Activated B cell treated with CpG ODN at 0.5 μM for 24 hours (primary cell): ENCODE results near the gene OR4S2. TPM values are rescaled to one million over a fixed set of nuclear protein-coding genes. Genes with fewer than 3 reads are reported as not detected.

ENCODE experiments used
- ATAC-seq: fragments of 200-7000 bp; cut with Tn5 transposase; one replicate; pipeline ENCODE4 v1.10.0; 2021; ENCODE audit warnings: low read depth, mild to moderate bottlenecking, moderate library complexity
- CTCF ChIA-PET: fragments of 350-600 bp; sonication (Branson Sonifier 250); formaldehyde crosslinking; loops from one replicate; lab custom pipeline; 2021; ENCODE audit warnings: antibody characterized with exemption; lab: Charles Lee
- POLR2A ChIA-PET: fragments of 350-600 bp; sonication (Branson Sonifier 250); formaldehyde crosslinking; loops from one replicate; lab custom pipeline; 2021; ENCODE audit warnings: antibody characterized with exemption; lab: Charles Lee
- DNase-seq: peaks from one replicate; pipeline ENCODE4 v3.0.0; 2022
- H3K27ac Mint-ChIP-seq: one replicate; pipeline ENCODE4 v1.8.0; 2020; ENCODE audit warnings: mixed read lengths
- H3K27me3 Mint-ChIP-seq: one replicate; pipeline ENCODE4 v1.8.0; 2021; ENCODE audit warnings: mixed read lengths
- H3K36me3 Mint-ChIP-seq: one replicate; pipeline ENCODE4 v1.8.0; 2021; ENCODE audit warnings: low read depth, mixed read lengths
- H3K4me1 Mint-ChIP-seq: one replicate; pipeline ENCODE4 v1.8.0; 2021; ENCODE audit warnings: mixed read lengths
- H3K4me3 Mint-ChIP-seq: one replicate; pipeline ENCODE4 v1.8.0; 2020; ENCODE audit warnings: mild to moderate bottlenecking, mixed read lengths
- H3K9me3 Mint-ChIP-seq: one replicate; pipeline ENCODE4 v1.8.0; 2020; ENCODE audit warnings: mixed read lengths
- intact Hi-C: fragments of 100-400 bp; cut with micrococcal nuclease; formaldehyde crosslinking; loops from one replicate; pipeline ENCODE4 v1.15.1; 2024
- total RNA-seq: library from RNA; stranded (reverse); gene quantifications from 2 replicates; pipeline ENCODE4 v1.2.3, GENCODE V29; 2022
- TF ChIP-seq, protein P1 (sequence below): fragments of 200-600 bp; IDR thresholded peaks from one replicate; pipeline ENCODE4 v1.8.0; 2022; ENCODE audit warnings: antibody characterized with exemption, mild to moderate bottlenecking

Gene OR4S2, protein sequence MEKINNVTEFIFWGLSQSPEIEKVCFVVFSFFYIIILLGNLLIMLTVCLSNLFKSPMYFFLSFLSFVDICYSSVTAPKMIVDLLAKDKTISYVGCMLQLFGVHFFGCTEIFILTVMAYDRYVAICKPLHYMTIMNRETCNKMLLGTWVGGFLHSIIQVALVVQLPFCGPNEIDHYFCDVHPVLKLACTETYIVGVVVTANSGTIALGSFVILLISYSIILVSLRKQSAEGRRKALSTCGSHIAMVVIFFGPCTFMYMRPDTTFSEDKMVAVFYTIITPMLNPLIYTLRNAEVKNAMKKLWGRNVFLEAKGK
- total RNA-seq, result not detected in 2 replicates

DNA sequence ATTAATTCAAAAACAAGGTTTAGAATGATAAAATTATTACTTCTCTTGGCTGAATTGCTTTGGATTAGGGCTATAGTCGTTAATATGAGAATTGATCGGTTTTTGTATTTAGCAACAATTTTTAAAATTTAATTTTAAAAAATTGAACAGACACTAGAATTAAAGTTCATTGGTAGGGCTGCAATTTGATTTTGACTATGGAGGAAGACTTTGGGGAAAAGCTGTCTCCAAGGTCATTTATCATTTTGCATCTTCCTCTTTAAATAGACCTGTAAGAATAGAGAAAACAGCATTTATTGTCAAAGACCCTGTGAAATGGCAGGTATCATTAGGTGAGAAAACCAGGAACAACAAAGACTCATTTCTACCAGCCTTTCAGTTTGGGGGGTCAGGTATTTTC, at the start of gene OR4S2:
TSS of gene OR4S2 (plus strand) at position 301 of the 400 bp plus-strand sequence. CDS start 2,577 bp downstream, outside the sequence.
- H3K27me3 Mint-ChIP-seq, result no peaks in the 10 kb centered on the region
- no peak within 1 kb of the TSS for H3K27ac Mint-ChIP-seq
- ATAC-seq (no peak), DNase-seq (no peak)
- TF ChIP-seq, protein P1, sequence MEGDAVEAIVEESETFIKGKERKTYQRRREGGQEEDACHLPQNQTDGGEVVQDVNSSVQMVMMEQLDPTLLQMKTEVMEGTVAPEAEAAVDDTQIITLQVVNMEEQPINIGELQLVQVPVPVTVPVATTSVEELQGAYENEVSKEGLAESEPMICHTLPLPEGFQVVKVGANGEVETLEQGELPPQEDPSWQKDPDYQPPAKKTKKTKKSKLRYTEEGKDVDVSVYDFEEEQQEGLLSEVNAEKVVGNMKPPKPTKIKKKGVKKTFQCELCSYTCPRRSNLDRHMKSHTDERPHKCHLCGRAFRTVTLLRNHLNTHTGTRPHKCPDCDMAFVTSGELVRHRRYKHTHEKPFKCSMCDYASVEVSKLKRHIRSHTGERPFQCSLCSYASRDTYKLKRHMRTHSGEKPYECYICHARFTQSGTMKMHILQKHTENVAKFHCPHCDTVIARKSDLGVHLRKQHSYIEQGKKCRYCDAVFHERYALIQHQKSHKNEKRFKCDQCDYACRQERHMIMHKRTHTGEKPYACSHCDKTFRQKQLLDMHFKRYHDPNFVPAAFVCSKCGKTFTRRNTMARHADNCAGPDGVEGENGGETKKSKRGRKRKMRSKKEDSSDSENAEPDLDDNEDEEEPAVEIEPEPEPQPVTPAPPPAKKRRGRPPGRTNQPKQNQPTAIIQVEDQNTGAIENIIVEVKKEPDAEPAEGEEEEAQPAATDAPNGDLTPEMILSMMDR, result no peak
- CTCF ChIA-PET, result no interaction called here
- H3K4me3 Mint-ChIP-seq, result no peak within 1 kb of the TSS
- no peaks in the 10 kb centered on the region for H3K36me3 Mint-ChIP-seq
- intact Hi-C loops, result no loop called here
- POLR2A ChIA-PET, result no interaction called here
- no peaks in the 10 kb centered on the region for H3K4me1 Mint-ChIP-seq
- H3K9me3 Mint-ChIP-seq, result peaks cover 24% of the 10 kb centered on the region

- DNase-seq (no peak), ATAC-seq (no peak)
- Mint-ChIP-seq H3K4me1 (no peaks in the 10 kb centered on the region), H3K36me3 (no peaks in the 10 kb centered on the region), H3K27ac (no peak within 1 kb of the TSS), H3K9me3 (peaks cover 14% of the 10 kb centered on the region), H3K4me3 (no peak within 1 kb of the TSS), H3K27me3 (no peaks in the 10 kb centered on the region)
- TF ChIP-seq, protein P1, result no peak
- CTCF ChIA-PET, result no interaction called here
- intact Hi-C loops, result no loop called here
- POLR2A ChIA-PET, result no interaction called here
Observed at GRCh38 chr11:55607545-55607944, 40.6 kb upstream of the OR4S2 start, which contains the start of gene OR4C11. Gene OR4C11, minus strand, starts transcription at chr11:55607645. Its CDS starts 3,272 bp downstream, at chr11:55604373.

- DNase-seq, result no peak
- ChIA-PET CTCF (no interaction called here), POLR2A (no interaction called here)
- intact Hi-C loops, result no loop called here
- H3K27me3 Mint-ChIP-seq, result no peaks in the 10 kb centered on the region
- no peaks in the 10 kb centered on the region for H3K36me3 Mint-ChIP-seq
- TF ChIP-seq, protein P1, result no peak
- H3K4me1 Mint-ChIP-seq, result no peaks in the 10 kb centered on the region
- no peak overlapping the region for H3K4me3 Mint-ChIP-seq
- no peak for ATAC-seq
- peaks cover 15% of the 10 kb centered on the region for H3K9me3 Mint-ChIP-seq
- no peak overlapping the region for H3K27ac Mint-ChIP-seq
Observed at GRCh38 chr11:55624531-55624930, 23.6 kb upstream of the OR4S2 start.

DNA sequence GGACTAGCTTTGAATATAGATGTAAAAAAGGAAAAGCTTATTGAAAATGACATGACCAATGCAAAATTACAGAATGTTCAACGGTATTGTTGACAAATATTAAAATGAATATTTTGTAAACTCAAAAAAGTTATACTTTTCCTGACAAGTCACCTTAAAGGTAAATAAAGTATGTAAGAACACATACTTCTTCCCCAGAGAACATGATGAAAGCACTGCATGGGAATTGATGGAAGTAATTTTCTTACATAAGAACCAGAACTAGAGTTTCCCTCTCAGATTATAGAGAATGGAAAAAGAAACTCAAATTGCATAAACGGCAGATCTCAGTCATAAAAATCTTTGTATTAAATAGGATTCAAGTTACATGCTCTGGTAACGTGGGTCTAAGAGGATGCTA, 13.3 kb upstream of the OR4S2 start, which contains the start of gene OR4P4:
TSS of gene OR4P4 (plus strand) at position 301 of the 400 bp plus-strand sequence.
- intact Hi-C loops, result no loop called here
- TF ChIP-seq, protein P1, result no peak
- no peak within 1 kb of the TSS for H3K4me3 Mint-ChIP-seq
- POLR2A ChIA-PET, result no interaction called here
- H3K36me3 Mint-ChIP-seq, result no peaks in the 10 kb centered on the region
- H3K9me3 Mint-ChIP-seq, result peaks cover 15% of the 10 kb centered on the region
- H3K4me1 Mint-ChIP-seq, result no peaks in the 10 kb centered on the region
- H3K27me3 Mint-ChIP-seq, result no peaks in the 10 kb centered on the region
- H3K27ac Mint-ChIP-seq, result no peak within 1 kb of the TSS
- CTCF ChIA-PET, result no interaction called here
- ATAC-seq (no peak), DNase-seq (no peak)

DNA sequence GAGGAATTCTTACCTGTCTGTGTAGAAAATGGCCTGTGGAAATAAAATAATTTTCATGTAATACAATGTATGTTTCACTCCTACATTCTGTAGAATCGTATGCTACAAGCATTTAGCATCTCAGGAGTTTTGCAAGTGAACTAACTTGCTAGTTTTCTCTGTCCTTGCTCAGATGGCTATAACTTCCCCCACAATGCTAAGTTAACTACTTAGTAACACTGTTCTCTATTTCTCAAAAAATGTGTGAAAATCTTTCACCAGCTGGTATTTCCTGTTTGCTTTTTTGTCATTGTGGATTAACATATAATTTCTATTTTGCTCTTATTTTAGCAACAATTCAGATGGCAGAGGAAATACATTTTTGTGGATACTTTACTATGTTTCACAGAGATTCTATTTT, 4.4 kb downstream of the OR4S2 start:
- ChIA-PET CTCF (no interaction called here), POLR2A (no interaction called here)
- H3K4me3 Mint-ChIP-seq, result no peak overlapping the region
- TF ChIP-seq, protein P1, result no peak
- no peak for DNase-seq
- no peak for ATAC-seq
- intact Hi-C loops, result no loop called here
- no peaks in the 10 kb centered on the region for H3K27me3 Mint-ChIP-seq
- peaks cover 17% of the 10 kb centered on the region for H3K9me3 Mint-ChIP-seq
- H3K27ac Mint-ChIP-seq, result no peak overlapping the region
- no peaks in the 10 kb centered on the region for H3K4me1 Mint-ChIP-seq
- H3K36me3 Mint-ChIP-seq, result no peaks in the 10 kb centered on the region
